ENCODE results near the gene ADORA1.

Gene ADORA1

DNA sequence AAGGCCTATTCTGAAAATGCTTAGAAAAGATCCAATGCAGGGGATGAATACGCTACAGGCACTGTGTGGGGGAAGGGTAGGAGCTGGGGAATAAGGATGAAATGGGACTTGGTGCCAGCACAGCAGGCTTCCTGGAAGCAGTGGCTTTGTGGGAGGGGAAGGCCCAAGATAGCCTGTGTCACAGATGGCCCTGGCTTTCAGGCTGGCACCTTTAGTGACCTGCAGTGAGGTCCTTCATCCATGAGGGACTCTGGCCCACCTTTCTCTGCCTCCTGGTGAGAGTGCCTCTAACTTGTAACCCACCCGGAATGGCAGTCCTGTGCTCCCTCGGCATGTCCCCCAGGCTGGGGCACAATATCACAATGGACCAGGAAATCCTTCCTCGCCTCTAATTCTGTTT is 58.1 kb downstream of the ADORA1 start:
- Histone ChIP-seq H3K4me1 (ENCODE audit: control insufficient read depth in 1 of 2, insufficient read depth in 2 of 2, low read length in 2 of 2) (peaks cover 0 to 2% of the 10 kb centered on the region in 2 donors), H3K36me3 (ENCODE audit: control insufficient read depth in 1 of 2, insufficient read depth in 2 of 2, low read length in 2 of 2) (no peaks in the 10 kb centered on the region), H3K9ac (ENCODE audit: low read depth in 1 of 2, low read length in 2 of 2) (no peak overlapping the region), H3K9me3 (ENCODE audit: control insufficient read depth in 1 of 2, low read length in 2 of 2) (no peaks in the 10 kb centered on the region), H3K4me3 (ENCODE audit: low read depth in 1 of 2, low read length in 2 of 2) (no peak overlapping the region), H3K27me3 (ENCODE audit: control insufficient read depth in 1 of 2, insufficient read depth in 2 of 2, low read length in 2 of 2) (peaks cover 0 to 3% of the 10 kb centered on the region in 2 donors), H3K27ac (ENCODE audit: low read depth, low read length) (no peak overlapping the region)

DNA sequence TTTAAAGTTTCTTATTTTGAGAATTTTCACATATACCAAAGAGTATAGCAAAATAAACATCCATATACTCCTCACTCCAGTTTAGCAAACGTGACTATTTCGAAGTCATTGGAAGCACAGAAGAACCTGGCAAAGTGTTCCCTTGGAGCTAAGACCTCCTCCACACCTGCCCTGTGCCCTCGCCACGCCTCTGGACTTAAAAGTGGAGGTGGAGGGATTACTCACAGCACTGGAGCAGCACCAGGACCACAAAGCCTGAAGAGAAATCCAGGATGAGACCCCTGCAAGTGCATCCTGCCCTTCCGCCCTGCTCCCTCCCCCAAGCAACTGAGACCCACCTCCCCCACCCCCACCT is 58.5 kb downstream of the ADORA1 start:
- Histone ChIP-seq H3K4me1 (ENCODE audit: control insufficient read depth in 1 of 2, insufficient read depth in 2 of 2, low read length in 2 of 2) (peaks cover 0 to 2% of the 10 kb centered on the region in 2 donors), H3K27ac (ENCODE audit: low read depth, low read length) (no peak overlapping the region), H3K36me3 (ENCODE audit: control insufficient read depth in 1 of 2, insufficient read depth in 2 of 2, low read length in 2 of 2) (no peaks in the 10 kb centered on the region), H3K9ac (ENCODE audit: low read depth in 1 of 2, low read length in 2 of 2) (no peak overlapping the region), H3K27me3 (ENCODE audit: control insufficient read depth in 1 of 2, insufficient read depth in 2 of 2, low read length in 2 of 2) (peaks cover 0 to 3% of the 10 kb centered on the region in 2 donors), H3K9me3 (ENCODE audit: control insufficient read depth in 1 of 2, low read length in 2 of 2) (no peaks in the 10 kb centered on the region), H3K4me3 (ENCODE audit: low read depth in 1 of 2, low read length in 2 of 2) (no peak overlapping the region)

DNA sequence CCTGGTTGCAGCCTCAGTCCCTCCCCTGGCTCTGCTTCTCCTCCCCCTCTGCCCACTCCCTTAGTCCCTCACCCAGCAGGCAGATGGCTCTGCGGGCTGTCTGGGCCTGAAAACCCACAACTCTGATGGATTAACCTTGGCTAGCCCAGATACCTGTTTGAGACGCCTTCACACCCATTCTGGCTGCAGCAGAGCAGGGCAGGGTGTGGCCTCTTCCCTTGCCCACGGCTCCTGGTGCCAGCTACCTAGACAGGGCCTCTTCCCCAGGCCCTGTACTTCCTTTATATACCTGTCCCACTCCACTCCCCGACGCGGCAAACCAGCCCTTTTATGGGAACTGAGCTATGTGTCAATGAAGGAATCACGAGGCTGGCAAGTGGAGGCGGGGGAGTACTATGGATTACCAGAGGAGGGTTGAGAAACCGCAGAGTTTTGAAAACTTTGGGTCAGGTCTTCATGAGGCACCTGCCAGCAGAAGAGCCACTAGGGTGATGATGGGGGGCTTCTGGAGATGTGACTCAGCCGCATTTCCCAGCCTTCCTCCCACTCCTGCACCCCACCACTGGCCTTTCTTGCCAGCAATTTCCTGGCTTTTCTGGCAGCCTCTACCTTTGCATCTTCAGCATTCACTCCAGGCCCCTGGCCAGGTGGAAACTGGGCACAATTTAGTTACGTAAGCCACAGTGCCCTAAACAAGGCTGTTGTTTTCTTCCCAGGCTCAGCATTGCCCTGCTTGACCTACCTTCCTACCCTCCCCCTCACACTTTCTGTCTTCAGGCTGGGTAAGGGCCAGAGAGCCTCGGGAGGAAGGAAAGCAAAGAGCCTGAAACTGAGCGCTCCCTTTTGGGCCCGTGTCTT is 59.1 kb downstream of the ADORA1 start, which contains the start of gene CHI3L1:
CHI3L1 (minus strand) TSS at position 259 of the 858 bp plus-strand sequence; CDS start at position 178, 81 bp downstream.
- Histone ChIP-seq H3K27me3 (ENCODE audit: control insufficient read depth in 1 of 2, insufficient read depth in 2 of 2, low read length in 2 of 2) (peaks cover 0 to 3% of the 10 kb centered on the region in 2 donors), H3K27ac (ENCODE audit: low read depth, low read length) (no peak within 1 kb of the TSS), H3K9me3 (ENCODE audit: control insufficient read depth in 1 of 2, low read length in 2 of 2) (no peaks in the 10 kb centered on the region), H3K9ac (ENCODE audit: low read depth in 1 of 2, low read length in 2 of 2) (no peak within 1 kb of the TSS), H3K4me1 (ENCODE audit: control insufficient read depth in 1 of 2, insufficient read depth in 2 of 2, low read length in 2 of 2) (peaks cover 0 to 2% of the 10 kb centered on the region in 2 donors), H3K4me3 (ENCODE audit: low read depth in 1 of 2, low read length in 2 of 2) (no peak within 1 kb of the TSS), H3K36me3 (ENCODE audit: control insufficient read depth in 1 of 2, insufficient read depth in 2 of 2, low read length in 2 of 2) (no peaks in the 10 kb centered on the region)

DNA sequence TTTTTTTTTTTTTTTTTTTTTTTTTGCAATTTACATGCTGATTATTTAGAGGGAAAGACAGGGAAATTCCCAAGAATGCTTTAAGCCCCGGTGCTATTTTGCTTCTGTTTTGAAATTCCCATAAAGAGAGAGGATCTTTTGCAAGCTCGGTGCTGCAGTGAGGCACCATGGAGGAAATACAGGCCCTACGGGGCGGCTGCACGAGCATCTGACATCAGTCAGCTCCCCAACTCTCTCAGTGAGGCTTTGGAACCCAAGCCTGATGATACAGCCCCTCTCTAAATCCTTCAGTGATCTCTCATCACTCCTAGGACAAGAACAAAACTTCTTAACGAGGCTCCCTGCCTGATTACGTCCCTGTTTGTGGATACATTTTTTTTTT is 59.8 kb downstream of the ADORA1 start:
- H3K4me1 ChIP-seq (ENCODE audit: control insufficient read depth in 1 of 2, insufficient read depth in 2 of 2, low read length in 2 of 2), result peaks cover 0 to 2% of the 10 kb centered on the region in 2 donors
- H3K27me3 ChIP-seq (ENCODE audit: control insufficient read depth in 1 of 2, insufficient read depth in 2 of 2, low read length in 2 of 2), result peaks cover 0 to 3% of the 10 kb centered on the region in 2 donors
- H3K9ac ChIP-seq (ENCODE audit: low read depth in 1 of 2, low read length in 2 of 2), result no peak overlapping the region
- no peak overlapping the region for H3K27ac ChIP-seq (ENCODE audit: low read depth, low read length)
- no peak overlapping the region for H3K4me3 ChIP-seq (ENCODE audit: low read depth in 1 of 2, low read length in 2 of 2)
- H3K36me3 ChIP-seq (ENCODE audit: control insufficient read depth in 1 of 2, insufficient read depth in 2 of 2, low read length in 2 of 2), result no peaks in the 10 kb centered on the region
- H3K9me3 ChIP-seq (ENCODE audit: control insufficient read depth in 1 of 2, low read length in 2 of 2), result no peaks in the 10 kb centered on the region

DNA sequence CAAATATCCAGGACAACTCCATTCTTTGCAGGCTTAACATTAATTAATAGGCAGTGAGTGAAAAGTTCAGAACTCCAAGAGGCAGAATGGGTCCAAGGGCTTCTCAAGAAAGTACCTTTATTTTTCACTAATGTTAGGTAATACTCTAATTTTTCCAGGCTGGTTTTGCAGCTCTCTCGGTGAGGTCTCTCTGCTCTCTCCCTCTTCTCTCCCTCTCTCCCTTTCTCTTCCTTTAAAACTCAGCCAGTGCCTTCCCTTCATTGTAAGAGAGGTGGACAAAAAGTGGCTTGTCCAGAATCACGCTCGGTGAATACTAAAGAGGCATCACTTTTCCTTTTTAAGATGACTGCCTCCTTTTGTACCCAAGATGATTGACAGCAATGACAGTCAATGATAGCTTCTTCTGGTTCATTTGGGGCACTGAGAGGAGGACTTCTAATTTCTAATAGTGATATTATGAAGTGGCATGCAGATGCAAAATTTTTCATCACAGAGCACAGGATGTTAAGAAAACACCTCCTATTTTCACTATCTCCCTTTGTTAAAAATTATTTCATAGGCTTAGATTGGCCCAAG is 60.3 kb downstream of the ADORA1 start:
- H3K27ac ChIP-seq (ENCODE audit: low read depth, low read length), result no peak overlapping the region
- H3K4me1 ChIP-seq (ENCODE audit: control insufficient read depth in 1 of 2, insufficient read depth in 2 of 2, low read length in 2 of 2), result peaks cover 0 to 2% of the 10 kb centered on the region in 2 donors
- H3K9ac ChIP-seq (ENCODE audit: low read depth in 1 of 2, low read length in 2 of 2), result no peak overlapping the region
- peaks cover 0 to 3% of the 10 kb centered on the region in 2 donors for H3K27me3 ChIP-seq (ENCODE audit: control insufficient read depth in 1 of 2, insufficient read depth in 2 of 2, low read length in 2 of 2)
- H3K4me3 ChIP-seq (ENCODE audit: low read depth in 1 of 2, low read length in 2 of 2), result no peak overlapping the region
- no peaks in the 10 kb centered on the region for H3K36me3 ChIP-seq (ENCODE audit: control insufficient read depth in 1 of 2, insufficient read depth in 2 of 2, low read length in 2 of 2)
- H3K9me3 ChIP-seq (ENCODE audit: control insufficient read depth in 1 of 2, low read length in 2 of 2), result no peaks in the 10 kb centered on the region

DNA sequence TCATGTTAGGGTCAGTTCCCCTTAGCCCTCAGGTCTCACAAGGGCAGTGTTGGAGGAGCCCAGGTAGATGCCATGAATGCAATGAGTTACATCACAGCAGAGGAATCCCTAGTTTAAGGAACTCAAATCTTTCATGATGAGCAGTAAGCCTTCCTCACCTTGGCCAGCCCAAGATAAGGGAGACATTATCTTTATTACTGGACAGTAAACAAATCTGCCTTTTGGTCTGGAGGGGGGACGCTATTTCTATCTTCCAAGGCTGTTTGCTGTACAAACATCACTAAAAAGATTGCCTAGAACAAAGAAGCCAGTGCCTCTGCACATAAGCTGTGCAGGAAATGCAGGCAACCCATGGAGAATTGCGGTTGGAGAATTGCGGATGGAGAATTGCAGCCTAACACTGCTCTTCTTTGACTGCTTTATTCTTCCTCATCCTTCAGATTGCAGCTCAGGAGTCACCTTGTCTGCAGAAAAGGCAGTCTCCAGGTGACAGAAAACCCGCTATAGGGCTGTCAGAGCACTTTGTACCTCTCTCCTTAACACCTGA is 61.2 kb downstream of the ADORA1 start:
- Histone ChIP-seq H3K9me3 (ENCODE audit: control insufficient read depth in 1 of 2, low read length in 2 of 2) (no peaks in the 10 kb centered on the region), H3K4me3 (ENCODE audit: low read depth in 1 of 2, low read length in 2 of 2) (no peak overlapping the region), H3K27me3 (ENCODE audit: control insufficient read depth in 1 of 2, insufficient read depth in 2 of 2, low read length in 2 of 2) (peaks cover 0 to 3% of the 10 kb centered on the region in 2 donors), H3K4me1 (ENCODE audit: control insufficient read depth in 1 of 2, insufficient read depth in 2 of 2, low read length in 2 of 2) (peaks cover 0 to 2% of the 10 kb centered on the region in 2 donors), H3K27ac (ENCODE audit: low read depth, low read length) (no peak overlapping the region), H3K9ac (ENCODE audit: low read depth in 1 of 2, low read length in 2 of 2) (no peak overlapping the region), H3K36me3 (ENCODE audit: control insufficient read depth in 1 of 2, insufficient read depth in 2 of 2, low read length in 2 of 2) (no peaks in the 10 kb centered on the region)

DNA sequence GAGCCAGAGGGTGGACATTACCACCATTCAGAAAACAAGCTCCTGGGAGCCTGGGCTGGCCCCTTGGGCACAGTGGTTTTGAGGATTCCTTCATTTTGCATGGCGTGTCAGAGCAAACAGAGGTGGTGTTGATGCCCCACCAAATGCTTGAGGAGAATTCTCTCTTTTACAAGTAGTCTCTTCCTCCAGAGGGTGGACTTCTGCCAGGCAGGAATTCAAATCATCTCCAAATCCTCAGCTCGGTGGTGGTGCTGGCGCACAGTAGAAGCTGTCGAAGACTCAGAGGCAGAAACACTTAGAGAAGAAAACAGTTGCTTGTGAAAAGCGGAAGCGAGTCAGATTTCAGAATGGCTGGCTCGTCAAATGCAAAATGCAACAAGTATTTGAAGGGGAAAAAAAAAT is 62.4 kb downstream of the ADORA1 start:
- H3K9ac ChIP-seq (ENCODE audit: low read depth in 1 of 2, low read length in 2 of 2), result no peak overlapping the region
- peaks cover 0 to 2% of the 10 kb centered on the region in 2 donors for H3K4me1 ChIP-seq (ENCODE audit: control insufficient read depth in 1 of 2, insufficient read depth in 2 of 2, low read length in 2 of 2)
- no peaks in the 10 kb centered on the region for H3K36me3 ChIP-seq (ENCODE audit: control insufficient read depth in 1 of 2, insufficient read depth in 2 of 2, low read length in 2 of 2)
- no peak overlapping the region for H3K4me3 ChIP-seq (ENCODE audit: low read depth in 1 of 2, low read length in 2 of 2)
- H3K9me3 ChIP-seq (ENCODE audit: control insufficient read depth in 1 of 2, low read length in 2 of 2), result no peaks in the 10 kb centered on the region
- H3K27ac ChIP-seq (ENCODE audit: low read depth, low read length), result no peak overlapping the region
- H3K27me3 ChIP-seq (ENCODE audit: control insufficient read depth in 1 of 2, insufficient read depth in 2 of 2, low read length in 2 of 2), result peaks cover 0 to 3% of the 10 kb centered on the region in 2 donors

DNA sequence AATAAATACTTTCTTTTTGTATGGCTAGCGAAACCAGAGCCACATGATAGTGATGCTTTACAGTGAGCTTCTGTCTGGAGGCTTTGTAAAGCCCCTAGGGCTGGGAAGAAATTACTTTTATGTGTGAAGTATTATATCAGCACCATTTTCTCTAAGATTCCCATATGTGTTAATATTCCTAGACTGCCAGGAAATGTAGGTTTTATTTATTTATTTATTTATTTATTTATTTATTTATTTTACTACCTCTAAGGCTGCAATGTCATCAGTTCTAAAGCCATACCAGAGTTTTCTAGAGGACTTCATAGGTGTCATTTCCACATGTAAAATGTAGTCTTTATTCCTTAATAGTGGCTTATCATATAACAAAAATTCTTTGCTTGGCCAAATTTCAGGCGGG is 63.4 kb downstream of the ADORA1 start:
- no peak overlapping the region for H3K27ac ChIP-seq (ENCODE audit: low read depth, low read length)
- no peak overlapping the region for H3K9ac ChIP-seq (ENCODE audit: low read depth in 1 of 2, low read length in 2 of 2)
- H3K9me3 ChIP-seq (ENCODE audit: control insufficient read depth in 1 of 2, low read length in 2 of 2), result no peaks in the 10 kb centered on the region
- H3K36me3 ChIP-seq (ENCODE audit: control insufficient read depth in 1 of 2, insufficient read depth in 2 of 2, low read length in 2 of 2), result no peaks in the 10 kb centered on the region
- peaks cover 0 to 5% of the 10 kb centered on the region in 2 donors for H3K4me1 ChIP-seq (ENCODE audit: control insufficient read depth in 1 of 2, insufficient read depth in 2 of 2, low read length in 2 of 2)
- peaks cover 0 to 3% of the 10 kb centered on the region in 2 donors for H3K27me3 ChIP-seq (ENCODE audit: control insufficient read depth in 1 of 2, insufficient read depth in 2 of 2, low read length in 2 of 2)
- H3K4me3 ChIP-seq (ENCODE audit: low read depth in 1 of 2, low read length in 2 of 2), result no peak overlapping the region

DNA sequence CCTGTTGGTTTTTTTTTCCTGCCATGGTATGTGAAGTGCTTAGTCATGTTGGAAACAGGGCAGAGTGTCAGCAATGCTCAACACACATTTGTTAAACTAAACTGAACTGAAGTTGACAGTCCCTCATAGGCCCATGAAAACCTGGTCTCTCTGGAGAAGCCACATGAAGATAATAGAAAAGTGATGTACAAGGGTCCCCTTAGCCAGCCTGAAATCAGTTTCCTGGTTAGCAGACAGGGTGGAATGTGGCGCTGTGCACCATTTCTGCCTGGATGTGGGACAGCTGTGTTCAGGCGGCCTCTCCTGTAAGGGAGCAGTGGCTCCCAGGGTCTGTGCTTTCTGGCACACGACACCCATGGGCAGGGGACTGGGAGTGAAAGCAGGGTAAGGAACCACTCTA is 68.8 kb downstream of the ADORA1 start:
- no peaks in the 10 kb centered on the region for H3K36me3 ChIP-seq (ENCODE audit: control insufficient read depth in 1 of 2, insufficient read depth in 2 of 2, low read length in 2 of 2)
- no peak overlapping the region for H3K27ac ChIP-seq (ENCODE audit: low read depth, low read length)
- no peaks in the 10 kb centered on the region for H3K9me3 ChIP-seq (ENCODE audit: control insufficient read depth in 1 of 2, low read length in 2 of 2)
- peaks cover 3 to 6% of the 10 kb centered on the region in 2 donors for H3K4me1 ChIP-seq (ENCODE audit: control insufficient read depth in 1 of 2, insufficient read depth in 2 of 2, low read length in 2 of 2)
- H3K9ac ChIP-seq (ENCODE audit: low read depth in 1 of 2, low read length in 2 of 2), result no peak overlapping the region
- no peaks in the 10 kb centered on the region for H3K27me3 ChIP-seq (ENCODE audit: control insufficient read depth in 1 of 2, insufficient read depth in 2 of 2, low read length in 2 of 2)
- no peak overlapping the region for H3K4me3 ChIP-seq (ENCODE audit: low read depth in 1 of 2, low read length in 2 of 2)

DNA sequence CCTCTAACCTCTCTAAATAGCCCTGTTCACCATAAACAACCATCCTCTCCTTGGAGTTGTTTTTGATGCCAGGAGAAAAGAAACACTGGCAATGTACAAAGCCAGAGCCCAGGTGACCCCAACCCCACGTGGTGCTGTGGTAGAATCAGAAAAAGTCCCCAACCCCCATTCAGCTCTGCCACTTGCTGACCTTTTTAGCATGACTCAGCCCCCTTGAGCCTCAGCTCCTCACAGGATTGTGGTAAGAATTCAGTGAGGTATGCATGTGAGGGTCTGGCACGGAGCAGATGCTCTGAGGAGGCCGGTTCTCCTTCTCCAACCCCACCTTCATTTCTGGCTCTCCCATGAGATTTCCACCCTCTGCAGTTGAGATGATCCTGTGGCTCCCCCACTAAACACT is 70.1 kb downstream of the ADORA1 start:
- no peak overlapping the region for H3K27ac ChIP-seq (ENCODE audit: low read depth, low read length)
- no peak overlapping the region for H3K4me3 ChIP-seq (ENCODE audit: low read depth in 1 of 2, low read length in 2 of 2)
- no peaks in the 10 kb centered on the region for H3K27me3 ChIP-seq (ENCODE audit: control insufficient read depth in 1 of 2, insufficient read depth in 2 of 2, low read length in 2 of 2)
- H3K9me3 ChIP-seq (ENCODE audit: control insufficient read depth in 1 of 2, low read length in 2 of 2), result no peaks in the 10 kb centered on the region
- H3K4me1 ChIP-seq (ENCODE audit: control insufficient read depth in 1 of 2, insufficient read depth in 2 of 2, low read length in 2 of 2), result peaks cover 3 to 6% of the 10 kb centered on the region in 2 donors
- H3K9ac ChIP-seq (ENCODE audit: low read depth in 1 of 2, low read length in 2 of 2), result no peak overlapping the region
- H3K36me3 ChIP-seq (ENCODE audit: control insufficient read depth in 1 of 2, insufficient read depth in 2 of 2, low read length in 2 of 2), result no peaks in the 10 kb centered on the region

Measured in duodenal mucosa (tissue), 2 donors.